GM21717 (cell line): Measurements from ENCODE around the gene MCOLN1.

Experiments used
- ATAC-seq: cut with Tn5 transposase; IDR thresholded peaks from one replicate; pipeline ENCODE4 v1.9.1; 2021; ENCODE audit warnings: mild to moderate bottlenecking, moderate library complexity; ENCODE audit not compliant: unreplicated experiment

Gene MCOLN1

DNA sequence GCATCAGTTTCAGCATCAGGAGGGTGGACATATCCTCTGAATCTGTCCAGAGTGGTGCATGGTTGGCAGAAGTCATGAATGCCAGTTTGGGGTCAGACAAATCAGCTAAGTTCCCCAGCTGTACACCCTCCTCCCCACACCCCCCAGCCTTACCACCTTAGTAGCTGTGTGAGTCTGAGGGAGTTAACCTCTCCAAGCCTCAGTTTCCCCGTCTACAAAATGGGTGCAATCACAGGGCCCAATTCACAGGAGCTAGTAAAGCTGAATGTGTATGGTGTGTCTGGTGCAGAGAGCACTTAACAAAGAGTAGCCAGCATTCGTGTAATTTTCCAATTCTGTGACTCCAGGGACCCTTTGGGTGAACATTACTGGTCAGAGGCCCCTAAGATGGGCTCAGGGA, 19.9 kb upstream of the MCOLN1 start:
- no peak for ATAC-seq

GRCh38 chr19:7504684-7505083, 17.7 kb upstream of the MCOLN1 start:
- ATAC-seq = no peak

- ATAC-seq = no peak
Measured at GRCh38 chr19:7505288-7505681, 17.1 kb upstream of the MCOLN1 start.

DNA sequence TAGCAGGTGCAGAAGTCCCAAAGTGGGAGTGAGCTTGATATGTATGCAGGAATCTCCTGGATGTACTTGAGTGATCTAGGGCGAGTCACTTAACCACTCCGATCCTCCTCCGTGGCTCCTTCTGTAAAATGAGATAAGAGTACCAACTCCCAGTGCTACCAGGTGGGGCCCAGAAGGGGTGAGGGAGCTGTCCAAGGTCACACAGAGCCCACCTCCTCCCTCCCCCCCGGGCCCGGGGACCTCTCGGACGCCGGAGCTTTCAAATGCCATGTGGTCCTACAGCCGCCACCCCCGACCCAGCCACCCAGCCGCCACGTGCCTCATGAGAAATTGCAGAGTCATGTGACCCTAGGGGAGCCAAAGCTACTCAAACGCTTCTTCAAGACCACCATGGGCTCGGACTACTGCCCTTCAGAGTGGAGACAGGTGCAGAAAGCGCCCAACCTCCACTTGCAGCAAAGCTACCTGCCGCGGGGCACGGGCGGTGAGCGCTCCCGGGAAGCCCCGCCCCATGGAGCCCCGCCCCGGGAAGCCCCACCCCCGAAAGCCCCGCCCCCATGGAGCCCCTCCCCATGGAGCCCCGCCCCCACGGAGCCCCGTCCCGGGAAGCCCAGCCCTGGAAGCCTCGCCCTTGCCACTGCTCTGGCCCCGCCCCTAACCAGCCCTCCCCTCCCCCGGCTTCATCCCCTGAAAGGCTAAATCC, 16.6 kb upstream of the MCOLN1 start:
- no peak for ATAC-seq

DNA sequence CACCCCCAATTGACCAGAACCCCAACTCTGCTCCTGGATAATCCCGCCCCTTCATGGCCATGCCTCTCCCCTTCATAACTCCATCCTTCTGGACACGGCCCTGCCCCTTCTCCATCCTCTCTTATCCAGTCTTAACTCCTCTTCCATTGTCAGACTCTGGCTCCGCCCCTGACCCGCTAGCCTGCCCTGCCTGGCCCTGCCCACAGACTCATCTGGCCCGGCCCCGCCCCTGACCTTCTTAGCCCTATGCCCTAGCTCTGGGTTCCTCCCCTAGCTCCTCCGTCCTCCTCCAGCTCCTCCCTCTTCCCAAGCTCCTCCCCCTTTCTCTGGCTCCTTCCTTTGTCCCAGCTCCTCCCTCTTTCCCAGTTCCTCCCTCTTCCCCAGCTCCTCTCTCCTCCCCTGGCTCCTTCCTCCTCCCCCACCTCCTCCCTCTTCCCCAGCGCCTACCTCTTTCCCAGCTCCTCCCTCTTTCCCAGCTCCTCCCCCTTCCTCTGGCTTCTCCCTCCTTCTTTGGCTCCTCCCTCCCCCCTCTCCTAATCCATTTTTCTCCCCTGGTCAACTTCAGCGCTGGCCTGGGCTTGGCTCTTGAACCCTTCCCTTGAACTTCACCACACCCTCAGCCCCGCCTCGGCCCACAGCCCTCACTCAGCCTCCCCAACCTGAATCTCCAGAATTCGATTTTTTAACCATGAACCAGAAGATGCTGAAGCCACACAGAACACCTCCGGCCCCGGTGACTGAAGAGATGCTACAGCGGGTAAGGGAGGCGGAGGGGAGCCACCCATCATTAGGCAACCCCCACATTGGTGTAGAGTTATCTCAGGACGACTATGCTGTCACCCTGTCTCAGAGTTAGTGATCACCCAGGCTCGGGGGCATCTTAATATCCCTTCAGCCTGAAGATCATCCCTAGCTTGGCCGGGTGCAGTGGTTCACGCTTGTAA, 15.8 kb upstream of the MCOLN1 start:
- no peak for ATAC-seq

DNA sequence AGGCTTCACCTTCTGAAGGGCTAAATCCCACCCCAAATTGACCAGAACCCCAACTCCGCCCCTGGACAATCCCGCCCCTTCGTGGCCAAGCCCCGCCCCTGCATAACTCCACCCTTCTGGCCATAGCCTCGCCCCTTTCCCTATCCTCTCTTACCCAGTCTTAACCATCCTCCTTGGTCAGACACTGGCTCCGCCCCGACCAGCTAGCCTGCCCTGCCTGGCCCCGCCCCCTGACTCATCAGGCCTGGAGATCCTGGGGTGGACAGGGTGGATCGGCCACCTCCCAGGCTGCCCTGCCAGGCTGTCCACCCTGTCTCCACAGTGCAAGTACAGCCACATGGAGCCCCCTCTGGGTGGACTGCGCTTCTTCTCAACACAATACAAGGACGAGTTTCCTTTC, 14.5 kb upstream of the MCOLN1 start:
- no peak for ATAC-seq

DNA sequence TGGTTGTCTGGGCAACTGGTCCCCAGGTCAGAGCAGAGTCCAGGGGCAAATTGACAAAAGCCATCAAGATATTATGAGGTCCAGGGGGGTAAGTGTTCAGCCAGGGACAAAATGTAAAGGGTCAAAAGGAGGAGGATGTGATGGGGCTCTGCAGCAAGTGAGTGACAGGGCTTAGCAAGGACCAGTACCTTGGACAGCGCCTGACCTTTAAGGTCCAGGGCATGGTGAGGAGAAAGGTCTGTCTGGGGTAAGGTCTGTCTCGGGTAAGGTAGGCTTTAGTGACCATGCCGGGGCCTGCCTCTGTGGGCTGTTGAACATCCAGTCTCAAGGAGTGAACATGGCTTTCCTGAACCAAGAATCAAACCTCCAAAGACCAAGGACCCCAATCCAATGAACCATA, 12.8 kb upstream of the MCOLN1 start:
- no peak for ATAC-seq

- ATAC-seq = no peak
Measured at GRCh38 chr19:7512400-7512851, 10.0 kb upstream of the MCOLN1 start.

DNA sequence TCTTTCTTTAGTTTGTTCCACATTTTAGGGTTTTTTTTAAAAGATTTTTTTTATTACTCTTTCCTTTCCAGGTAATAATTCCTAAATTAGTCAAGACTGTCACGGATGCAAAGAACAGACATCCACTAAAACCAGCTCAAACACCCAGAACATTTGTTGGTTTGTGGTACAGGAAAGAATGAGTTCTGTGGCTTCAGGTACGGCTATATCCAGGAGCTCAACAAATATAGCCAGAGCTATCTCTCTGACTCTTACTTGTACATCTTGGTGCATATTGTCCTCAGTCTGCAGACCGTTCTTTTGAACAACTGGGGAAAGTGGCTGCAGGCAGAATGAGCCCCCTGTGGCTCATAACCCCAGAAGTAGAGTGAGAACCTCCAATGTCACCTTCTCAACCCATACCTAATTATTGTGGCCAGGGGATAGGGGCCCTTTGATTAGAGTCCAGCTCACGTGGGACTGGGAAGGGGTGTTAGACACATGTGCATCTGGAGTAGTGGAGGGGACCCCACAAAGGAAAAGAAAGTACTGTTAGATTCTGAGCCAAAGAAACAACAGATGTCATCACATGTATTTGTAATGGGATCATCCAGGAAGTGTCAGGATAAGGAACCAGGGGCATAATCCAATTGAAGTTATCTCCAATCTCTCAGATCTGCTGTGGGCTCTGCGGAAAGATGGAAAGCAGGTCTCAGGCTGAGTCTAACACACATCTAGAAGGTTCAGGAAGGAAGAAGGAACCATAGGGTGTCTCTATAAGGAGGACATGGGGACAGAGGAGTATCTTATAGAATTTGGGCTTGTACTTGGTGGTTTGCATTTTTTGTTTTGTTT, 8.4 kb upstream of the MCOLN1 start:
- ATAC-seq = no peak

DNA sequence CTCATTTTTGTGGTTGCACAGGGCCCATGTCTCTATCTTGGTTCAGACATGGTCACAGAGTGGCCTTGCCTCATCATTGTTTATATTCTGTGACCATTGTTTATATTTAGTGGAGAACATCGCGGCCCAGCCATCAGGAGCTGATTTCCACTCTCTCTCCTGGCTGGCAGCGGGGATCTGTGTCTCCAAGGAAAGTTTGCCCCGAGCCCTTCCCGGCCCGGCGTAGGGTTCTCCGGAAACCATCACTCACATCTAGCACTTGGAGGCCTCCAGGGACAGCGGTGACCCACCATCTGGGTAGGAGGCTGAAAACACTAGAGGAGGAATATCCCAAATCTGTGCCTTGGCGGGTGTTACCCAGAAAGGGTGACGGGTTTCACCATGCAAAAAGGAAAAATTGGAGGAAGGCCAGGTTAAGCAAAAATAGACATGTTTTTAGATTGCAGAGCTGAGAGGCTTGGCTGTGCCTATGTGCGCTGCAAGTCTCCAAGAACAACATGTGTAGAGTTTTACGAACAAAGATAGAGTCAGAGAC, 7.2 kb upstream of the MCOLN1 start:
- ATAC-seq = no peak

- no peak for ATAC-seq
Measured at GRCh38 chr19:7515645-7516151, 6.7 kb upstream of the MCOLN1 start, which contains the start of gene ZNF358. TSS of gene ZNF358 (plus strand) at chr19:7516103. CDS start at chr19:7519243, 3,140 bp downstream.

DNA sequence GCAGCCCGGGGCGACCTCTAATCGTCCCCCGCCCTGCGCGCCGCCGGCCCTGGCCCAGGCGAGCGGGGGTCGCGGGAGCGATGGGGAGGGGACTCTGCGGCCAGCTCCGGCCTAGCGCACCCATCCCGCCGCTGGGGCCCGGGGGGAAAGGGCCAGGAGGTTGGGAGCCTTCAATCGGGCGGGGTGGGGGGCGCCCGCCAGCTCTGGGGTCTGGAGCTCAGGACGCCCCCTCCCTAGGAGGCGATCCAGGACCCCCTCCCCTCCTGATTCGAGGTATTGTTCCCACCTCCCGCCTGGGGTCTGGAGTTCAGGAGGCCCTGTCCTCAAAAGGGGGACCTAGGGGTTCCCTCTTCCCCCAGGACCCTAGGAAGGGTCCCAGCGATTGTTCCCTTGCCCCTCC, 6.1 kb upstream of the MCOLN1 start:
- no peak for ATAC-seq

- ATAC-seq = no peak
Measured at GRCh38 chr19:7516878-7517277, 5.5 kb upstream of the MCOLN1 start.

DNA sequence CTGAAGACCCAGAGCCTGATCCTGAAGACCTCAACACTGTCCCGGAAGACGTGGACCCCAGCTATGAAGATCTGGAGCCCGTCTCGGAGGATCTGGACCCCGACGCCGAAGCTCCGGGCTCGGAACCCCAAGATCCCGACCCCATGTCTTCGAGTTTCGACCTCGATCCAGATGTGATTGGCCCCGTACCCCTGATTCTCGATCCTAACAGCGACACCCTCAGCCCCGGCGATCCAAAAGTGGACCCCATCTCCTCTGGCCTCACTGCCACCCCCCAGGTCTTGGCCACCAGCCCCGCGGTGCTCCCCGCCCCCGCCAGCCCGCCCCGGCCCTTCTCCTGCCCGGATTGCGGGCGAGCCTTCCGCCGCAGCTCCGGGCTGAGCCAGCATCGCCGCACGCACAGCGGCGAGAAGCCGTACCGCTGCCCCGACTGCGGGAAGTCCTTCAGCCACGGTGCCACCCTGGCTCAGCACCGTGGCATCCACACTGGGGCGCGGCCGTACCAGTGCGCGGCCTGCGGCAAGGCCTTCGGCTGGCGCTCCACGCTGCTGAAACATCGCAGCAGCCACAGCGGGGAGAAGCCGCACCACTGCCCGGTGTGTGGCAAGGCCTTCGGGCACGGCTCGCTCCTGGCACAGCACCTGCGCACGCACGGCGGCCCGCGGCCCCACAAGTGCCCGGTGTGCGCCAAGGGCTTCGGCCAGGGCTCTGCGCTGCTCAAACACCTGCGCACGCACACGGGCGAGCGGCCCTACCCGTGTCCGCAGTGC, 2.9 kb upstream of the MCOLN1 start:
- no peak for ATAC-seq

DNA sequence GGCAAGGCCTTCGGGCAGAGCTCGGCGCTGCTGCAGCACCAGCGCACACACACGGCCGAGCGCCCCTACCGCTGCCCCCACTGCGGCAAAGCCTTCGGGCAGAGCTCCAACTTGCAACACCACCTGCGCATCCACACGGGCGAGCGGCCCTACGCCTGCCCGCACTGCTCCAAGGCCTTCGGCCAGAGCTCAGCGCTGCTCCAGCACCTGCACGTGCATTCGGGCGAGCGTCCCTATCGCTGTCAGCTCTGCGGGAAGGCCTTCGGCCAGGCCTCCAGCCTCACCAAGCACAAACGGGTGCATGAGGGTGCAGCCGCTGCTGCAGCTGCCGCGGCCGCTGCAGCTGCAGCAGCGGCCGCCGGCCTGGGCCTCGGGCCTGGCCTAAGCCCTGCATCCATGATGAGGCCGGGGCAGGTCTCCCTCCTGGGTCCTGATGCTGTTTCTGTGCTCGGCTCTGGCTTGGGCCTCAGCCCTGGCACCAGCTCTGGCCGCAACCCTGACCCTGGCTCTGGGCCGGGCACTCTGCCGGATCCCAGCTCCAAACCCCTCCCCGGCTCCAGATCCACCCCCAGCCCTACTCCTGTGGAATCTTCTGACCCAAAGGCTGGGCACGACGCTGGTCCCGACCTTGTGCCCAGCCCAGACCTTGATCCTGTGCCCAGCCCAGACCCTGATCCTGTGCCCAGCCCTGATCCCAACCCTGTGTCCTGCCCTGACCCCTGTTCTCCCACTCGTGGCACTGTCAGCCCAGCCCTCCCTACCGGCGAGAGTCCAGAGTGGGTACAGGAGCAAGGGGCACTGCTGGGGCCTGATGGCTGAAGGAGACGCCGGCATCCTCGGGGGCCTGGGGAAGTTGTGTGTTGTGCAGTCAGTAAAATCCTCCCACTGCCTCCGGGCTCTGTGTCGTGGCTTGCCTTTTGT, 2.0 kb upstream of the MCOLN1 start:
- ATAC-seq = no peak

DNA sequence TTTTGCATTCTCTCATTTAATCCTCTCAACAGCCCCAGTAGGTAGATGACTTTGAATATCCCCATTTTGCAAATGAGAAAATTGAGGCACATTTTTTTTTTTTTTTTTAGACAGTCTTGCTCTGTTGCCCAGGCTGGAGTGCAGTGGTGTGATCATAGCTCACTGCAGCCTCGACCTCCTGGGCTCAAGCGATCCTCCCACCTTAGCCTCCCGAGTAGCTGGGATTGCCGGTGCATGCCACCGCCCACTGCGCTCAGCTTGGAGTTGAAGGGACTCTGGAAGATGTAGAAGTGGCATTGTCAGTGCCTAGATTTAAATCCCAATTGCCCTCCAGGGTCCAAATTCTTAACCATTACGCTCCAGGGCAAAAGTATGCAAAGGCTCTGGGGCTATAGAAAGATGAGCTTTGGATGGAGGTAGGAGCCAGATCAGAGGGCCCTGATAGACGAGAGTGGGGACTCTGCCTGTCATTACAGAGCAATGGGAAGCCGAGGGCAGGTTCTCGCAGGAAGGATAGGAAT, 813 bp upstream of the MCOLN1 start:
- ATAC-seq = no peak

DNA sequence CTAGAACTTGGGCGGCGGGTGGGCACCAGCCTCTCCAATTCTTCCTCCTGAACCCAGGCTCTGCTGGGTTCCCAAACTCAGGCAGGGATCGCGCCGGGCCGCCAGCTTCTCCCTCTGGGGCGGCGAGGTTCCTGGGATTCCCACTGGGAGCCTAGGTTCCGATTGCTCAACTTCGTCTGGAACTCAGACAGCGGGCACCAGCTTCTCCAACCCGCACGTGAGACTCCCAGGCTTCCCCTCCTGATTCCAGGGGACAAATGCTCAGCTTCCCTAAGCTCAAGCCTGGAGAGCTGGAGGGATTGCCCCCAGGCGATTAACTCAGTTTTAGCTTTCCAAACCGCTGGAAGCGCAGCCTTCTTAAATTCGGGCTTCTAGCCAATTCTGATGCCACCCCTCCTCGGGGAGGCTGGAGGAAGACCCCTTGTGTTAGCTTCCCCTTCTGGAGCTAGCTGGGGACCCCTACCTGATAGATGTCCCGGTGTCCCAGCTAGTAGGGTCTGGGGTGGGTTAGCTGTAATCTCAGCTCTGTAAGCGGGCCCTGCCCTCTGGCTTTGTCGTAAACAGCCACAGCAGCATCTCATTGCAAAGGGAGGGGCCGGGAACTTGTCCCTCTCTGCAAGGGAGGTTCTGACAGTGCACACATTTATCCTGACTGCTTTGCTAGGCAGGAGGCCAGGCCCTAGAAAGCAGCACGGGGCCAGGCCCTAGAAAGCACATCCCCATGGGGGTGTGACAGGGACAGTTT, 671 bp downstream of the MCOLN1 start:
- no peak for ATAC-seq

DNA sequence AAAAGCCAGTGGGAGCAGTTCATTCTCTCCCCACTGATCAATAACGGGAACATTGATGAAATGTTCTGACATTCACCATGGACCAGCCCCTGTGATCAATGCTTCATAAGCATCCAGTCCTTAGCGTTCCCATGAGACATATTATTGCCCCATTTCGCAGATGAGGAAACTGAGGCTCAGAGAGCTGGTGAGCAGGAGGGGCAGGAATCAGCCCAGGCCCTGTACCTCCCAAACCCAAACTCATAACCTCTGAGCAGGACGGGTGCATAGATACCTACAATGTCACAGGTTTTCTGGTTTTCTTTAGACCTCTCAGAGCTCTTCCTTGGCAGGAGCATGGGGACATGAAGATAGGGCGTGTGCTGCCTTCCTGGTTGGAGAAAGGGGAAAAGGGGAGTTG, 2.1 kb downstream of the MCOLN1 start:
- ATAC-seq = no peak
